GM23338 (cell line): ENCODE measurements around the gene LYPLAL1.

Experiments used
- CREB1 ChIP-seq: fragments of 250-450 bp; sonication (Bioruptor Pico); IDR thresholded peaks from 2 replicates; pipeline ENCODE4 v1.5.0; 2020; ENCODE audit warnings: low read depth, mild to moderate bottlenecking, moderate library complexity
- ETS1 ChIP-seq: IDR thresholded peaks from 2 replicates; pipeline ENCODE4 v1.6.1; 2016; ENCODE audit warnings: antibody characterized with exemption
- EZH2 ChIP-seq: fragments of 200-600 bp; sonication (generic); IDR thresholded peaks from one replicate; pipeline ENCODE4 v1.8.0; 2017; ENCODE audit warnings: antibody characterized with exemption, mild to moderate bottlenecking, low read depth; ENCODE audit not compliant: unreplicated experiment
- EZH2phosphoT487 ChIP-seq: fragments of 200-600 bp; sonication (generic); IDR thresholded peaks from one replicate; pipeline ENCODE4 v1.8.1; 2018; ENCODE audit warnings: antibody characterized with exemption; ENCODE audit not compliant: unreplicated experiment
- JUNB ChIP-seq: IDR thresholded peaks from one replicate; pipeline ENCODE4 v1.6.1; 2016; ENCODE audit warnings: antibody characterized with exemption; ENCODE audit not compliant: unreplicated experiment
- NANOG ChIP-seq: IDR thresholded peaks from 2 replicates; pipeline ENCODE4 v1.6.1; 2016; ENCODE audit warnings: antibody characterized with exemption, borderline replicate concordance
- POLR2AphosphoS5 ChIP-seq: IDR thresholded peaks from 2 replicates; pipeline ENCODE4 v1.6.1; 2016; ENCODE audit warnings: antibody characterized with exemption, low read depth
- STAT1 ChIP-seq: IDR thresholded peaks from one replicate; pipeline ENCODE4 v1.6.1; 2016; ENCODE audit warnings: antibody characterized with exemption; ENCODE audit not compliant: unreplicated experiment
- ZNF114 ChIP-seq: fragments of 250-450 bp; sonication (Bioruptor Pico); IDR thresholded peaks from 2 replicates; pipeline ENCODE4 v1.5.0; 2020; ENCODE audit warnings: mild to moderate bottlenecking, moderate library complexity
- ZNF331 ChIP-seq: fragments of 250-450 bp; sonication (Bioruptor Pico); IDR thresholded peaks from 2 replicates; pipeline ENCODE4 v1.5.0; 2020; ENCODE audit warnings: low read depth, mild to moderate bottlenecking, moderate library complexity
- TF ChIP-seq, protein P1 (sequence below), 2 experiments: fragments of 200-600 bp in 1 of 2; sonication (generic) in 1 of 2; conservative IDR thresholded peaks; 2 replicates each; pipeline versions ENCODE4 v1.5.1 to v1.6.1; 2016 to 2017; ENCODE audit warnings: antibody characterized with exemption in 2 of 2, low read depth in 2 of 2, mild to moderate bottlenecking in 2 of 2, moderate library complexity in 1 of 2
- TF ChIP-seq, protein P2 (sequence below): IDR thresholded peaks from one replicate; pipeline ENCODE4 v1.6.1; 2018; ENCODE audit warnings: antibody characterized with exemption; ENCODE audit not compliant: unreplicated experiment
- TF ChIP-seq, protein P3 (sequence below): fragments of 250-450 bp; sonication (Bioruptor Pico); IDR thresholded peaks from 2 replicates; pipeline ENCODE4 v1.5.0; 2020; ENCODE audit warnings: mild to moderate bottlenecking, moderate library complexity

DNA sequence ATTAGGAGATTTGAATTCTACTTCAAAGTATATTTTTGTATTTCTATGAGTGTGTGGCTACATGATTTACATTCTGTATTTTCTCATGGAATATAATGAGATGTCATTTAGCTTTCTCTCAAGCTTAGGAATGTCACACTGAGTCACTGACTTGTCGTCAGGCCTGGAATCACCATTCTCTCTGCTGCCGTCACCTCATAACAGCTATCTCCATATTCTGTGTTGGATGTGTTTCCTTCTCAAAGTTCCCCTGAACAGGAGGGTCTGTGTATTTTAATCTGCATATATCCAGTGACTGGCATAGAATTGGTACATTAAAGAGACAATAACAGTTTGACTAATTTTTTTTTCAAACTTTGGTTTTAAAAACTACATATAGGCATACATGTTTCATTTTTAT is 35.9 kb downstream of the LYPLAL1 start:
- TF ChIP-seq, protein P1, sequence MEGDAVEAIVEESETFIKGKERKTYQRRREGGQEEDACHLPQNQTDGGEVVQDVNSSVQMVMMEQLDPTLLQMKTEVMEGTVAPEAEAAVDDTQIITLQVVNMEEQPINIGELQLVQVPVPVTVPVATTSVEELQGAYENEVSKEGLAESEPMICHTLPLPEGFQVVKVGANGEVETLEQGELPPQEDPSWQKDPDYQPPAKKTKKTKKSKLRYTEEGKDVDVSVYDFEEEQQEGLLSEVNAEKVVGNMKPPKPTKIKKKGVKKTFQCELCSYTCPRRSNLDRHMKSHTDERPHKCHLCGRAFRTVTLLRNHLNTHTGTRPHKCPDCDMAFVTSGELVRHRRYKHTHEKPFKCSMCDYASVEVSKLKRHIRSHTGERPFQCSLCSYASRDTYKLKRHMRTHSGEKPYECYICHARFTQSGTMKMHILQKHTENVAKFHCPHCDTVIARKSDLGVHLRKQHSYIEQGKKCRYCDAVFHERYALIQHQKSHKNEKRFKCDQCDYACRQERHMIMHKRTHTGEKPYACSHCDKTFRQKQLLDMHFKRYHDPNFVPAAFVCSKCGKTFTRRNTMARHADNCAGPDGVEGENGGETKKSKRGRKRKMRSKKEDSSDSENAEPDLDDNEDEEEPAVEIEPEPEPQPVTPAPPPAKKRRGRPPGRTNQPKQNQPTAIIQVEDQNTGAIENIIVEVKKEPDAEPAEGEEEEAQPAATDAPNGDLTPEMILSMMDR (conservative IDR thresholded peaks at IDR 0.05; ENCODE audit: low read depth in 2 of 2): no peak
- TF ChIP-seq EZH2phosphoT487 (no peak), POLR2AphosphoS5 (no peak), STAT1 (no peak), CREB1 (CRISPR knock-in tag) (no peak), JUNB (no peak), EZH2 (no peak), ZNF114 (CRISPR knock-in tag) (no peak), ETS1 (no peak), NANOG (no peak), ZNF331 (CRISPR knock-in tag) (no peak)
- TF ChIP-seq, protein P2, sequence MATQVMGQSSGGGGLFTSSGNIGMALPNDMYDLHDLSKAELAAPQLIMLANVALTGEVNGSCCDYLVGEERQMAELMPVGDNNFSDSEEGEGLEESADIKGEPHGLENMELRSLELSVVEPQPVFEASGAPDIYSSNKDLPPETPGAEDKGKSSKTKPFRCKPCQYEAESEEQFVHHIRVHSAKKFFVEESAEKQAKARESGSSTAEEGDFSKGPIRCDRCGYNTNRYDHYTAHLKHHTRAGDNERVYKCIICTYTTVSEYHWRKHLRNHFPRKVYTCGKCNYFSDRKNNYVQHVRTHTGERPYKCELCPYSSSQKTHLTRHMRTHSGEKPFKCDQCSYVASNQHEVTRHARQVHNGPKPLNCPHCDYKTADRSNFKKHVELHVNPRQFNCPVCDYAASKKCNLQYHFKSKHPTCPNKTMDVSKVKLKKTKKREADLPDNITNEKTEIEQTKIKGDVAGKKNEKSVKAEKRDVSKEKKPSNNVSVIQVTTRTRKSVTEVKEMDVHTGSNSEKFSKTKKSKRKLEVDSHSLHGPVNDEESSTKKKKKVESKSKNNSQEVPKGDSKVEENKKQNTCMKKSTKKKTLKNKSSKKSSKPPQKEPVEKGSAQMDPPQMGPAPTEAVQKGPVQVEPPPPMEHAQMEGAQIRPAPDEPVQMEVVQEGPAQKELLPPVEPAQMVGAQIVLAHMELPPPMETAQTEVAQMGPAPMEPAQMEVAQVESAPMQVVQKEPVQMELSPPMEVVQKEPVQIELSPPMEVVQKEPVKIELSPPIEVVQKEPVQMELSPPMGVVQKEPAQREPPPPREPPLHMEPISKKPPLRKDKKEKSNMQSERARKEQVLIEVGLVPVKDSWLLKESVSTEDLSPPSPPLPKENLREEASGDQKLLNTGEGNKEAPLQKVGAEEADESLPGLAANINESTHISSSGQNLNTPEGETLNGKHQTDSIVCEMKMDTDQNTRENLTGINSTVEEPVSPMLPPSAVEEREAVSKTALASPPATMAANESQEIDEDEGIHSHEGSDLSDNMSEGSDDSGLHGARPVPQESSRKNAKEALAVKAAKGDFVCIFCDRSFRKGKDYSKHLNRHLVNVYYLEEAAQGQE: no peak
- TF ChIP-seq, protein P3, sequence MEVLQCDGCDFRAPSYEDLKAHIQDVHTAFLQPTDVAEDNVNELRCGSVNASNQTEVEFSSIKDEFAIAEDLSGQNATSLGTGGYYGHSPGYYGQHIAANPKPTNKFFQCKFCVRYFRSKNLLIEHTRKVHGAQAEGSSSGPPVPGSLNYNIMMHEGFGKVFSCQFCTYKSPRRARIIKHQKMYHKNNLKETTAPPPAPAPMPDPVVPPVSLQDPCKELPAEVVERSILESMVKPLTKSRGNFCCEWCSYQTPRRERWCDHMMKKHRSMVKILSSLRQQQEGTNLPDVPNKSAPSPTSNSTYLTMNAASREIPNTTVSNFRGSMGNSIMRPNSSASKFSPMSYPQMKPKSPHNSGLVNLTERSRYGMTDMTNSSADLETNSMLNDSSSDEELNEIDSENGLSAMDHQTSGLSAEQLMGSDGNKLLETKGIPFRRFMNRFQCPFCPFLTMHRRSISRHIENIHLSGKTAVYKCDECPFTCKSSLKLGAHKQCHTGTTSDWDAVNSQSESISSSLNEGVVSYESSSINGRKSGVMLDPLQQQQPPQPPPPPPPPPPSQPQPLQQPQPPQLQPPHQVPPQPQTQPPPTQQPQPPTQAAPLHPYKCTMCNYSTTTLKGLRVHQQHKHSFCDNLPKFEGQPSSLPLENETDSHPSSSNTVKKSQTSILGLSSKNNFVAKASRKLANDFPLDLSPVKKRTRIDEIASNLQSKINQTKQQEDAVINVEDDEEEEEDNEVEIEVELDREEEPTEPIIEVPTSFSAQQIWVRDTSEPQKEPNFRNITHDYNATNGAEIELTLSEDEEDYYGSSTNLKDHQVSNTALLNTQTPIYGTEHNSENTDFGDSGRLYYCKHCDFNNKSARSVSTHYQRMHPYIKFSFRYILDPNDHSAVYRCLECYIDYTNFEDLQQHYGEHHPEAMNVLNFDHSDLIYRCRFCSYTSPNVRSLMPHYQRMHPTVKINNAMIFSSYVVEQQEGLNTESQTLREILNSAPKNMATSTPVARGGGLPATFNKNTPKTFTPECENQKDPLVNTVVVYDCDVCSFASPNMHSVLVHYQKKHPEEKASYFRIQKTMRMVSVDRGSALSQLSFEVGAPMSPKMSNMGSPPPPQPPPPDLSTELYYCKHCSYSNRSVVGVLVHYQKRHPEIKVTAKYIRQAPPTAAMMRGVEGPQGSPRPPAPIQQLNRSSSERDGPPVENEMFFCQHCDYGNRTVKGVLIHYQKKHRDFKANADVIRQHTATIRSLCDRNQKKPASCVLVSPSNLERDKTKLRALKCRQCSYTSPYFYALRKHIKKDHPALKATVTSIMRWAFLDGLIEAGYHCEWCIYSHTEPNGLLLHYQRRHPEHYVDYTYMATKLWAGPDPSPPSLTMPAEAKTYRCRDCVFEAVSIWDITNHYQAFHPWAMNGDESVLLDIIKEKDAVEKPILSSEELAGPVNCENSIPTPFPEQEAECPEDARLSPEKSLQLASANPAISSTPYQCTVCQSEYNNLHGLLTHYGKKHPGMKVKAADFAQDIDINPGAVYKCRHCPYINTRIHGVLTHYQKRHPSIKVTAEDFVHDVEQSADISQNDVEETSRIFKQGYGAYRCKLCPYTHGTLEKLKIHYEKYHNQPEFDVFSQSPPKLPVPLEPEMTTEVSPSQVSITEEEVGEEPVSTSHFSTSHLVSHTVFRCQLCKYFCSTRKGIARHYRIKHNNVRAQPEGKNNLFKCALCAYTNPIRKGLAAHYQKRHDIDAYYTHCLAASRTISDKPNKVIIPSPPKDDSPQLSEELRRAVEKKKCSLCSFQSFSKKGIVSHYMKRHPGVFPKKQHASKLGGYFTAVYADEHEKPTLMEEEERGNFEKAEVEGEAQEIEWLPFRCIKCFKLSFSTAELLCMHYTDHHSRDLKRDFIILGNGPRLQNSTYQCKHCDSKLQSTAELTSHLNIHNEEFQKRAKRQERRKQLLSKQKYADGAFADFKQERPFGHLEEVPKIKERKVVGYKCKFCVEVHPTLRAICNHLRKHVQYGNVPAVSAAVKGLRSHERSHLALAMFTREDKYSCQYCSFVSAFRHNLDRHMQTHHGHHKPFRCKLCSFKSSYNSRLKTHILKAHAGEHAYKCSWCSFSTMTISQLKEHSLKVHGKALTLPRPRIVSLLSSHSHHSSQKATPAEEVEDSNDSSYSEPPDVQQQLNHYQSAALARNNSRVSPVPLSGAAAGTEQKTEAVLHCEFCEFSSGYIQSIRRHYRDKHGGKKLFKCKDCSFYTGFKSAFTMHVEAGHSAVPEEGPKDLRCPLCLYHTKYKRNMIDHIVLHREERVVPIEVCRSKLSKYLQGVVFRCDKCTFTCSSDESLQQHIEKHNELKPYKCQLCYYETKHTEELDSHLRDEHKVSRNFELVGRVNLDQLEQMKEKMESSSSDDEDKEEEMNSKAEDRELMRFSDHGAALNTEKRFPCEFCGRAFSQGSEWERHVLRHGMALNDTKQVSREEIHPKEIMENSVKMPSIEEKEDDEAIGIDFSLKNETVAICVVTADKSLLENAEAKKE: no peak
